Activated naive CD4-positive, alpha-beta T cell treated with anti-CD3 and anti-CD28 coated beads, Interleukin-2, amount 50 U/mL, for 72 hours (primary cell): ENCODE results near the gene XK. TPM values are rescaled to one million over a fixed set of nuclear protein-coding genes. Genes with fewer than 3 reads are reported as not detected.
A peak's percentile ranks its signal among the peaks of the same experiment; 100 is the strongest.

ENCODE experiments used
- ATAC-seq, 2 donors: fragments of 150-1000 bp; cut with Tn5 transposase; 2 replicates each; pipeline ENCODE4 v1.10.0; 2021; ENCODE audit warnings: mild to moderate bottlenecking in 2 of 2, moderate library complexity in 2 of 2
- DNase-seq, 2 donors: peaks; one replicate each; pipeline ENCODE4 v3.0.0; 2021 to 2022; ENCODE audit warnings: low spot score in 2 of 2
- H3K27ac Mint-ChIP-seq, 2 donors: one replicate each; pipeline ENCODE4 v1.8.0; 2022; ENCODE audit warnings: mild to moderate bottlenecking in 2 of 2, mixed read lengths in 2 of 2
- H3K36me3 Mint-ChIP-seq, 2 donors: one replicate each; pipeline ENCODE4 v1.8.0; 2022; ENCODE audit warnings: mixed read lengths in 2 of 2
- H3K9me3 Mint-ChIP-seq, 2 donors: one replicate each; pipeline ENCODE4 v1.8.0; 2022; ENCODE audit warnings: mixed read lengths in 2 of 2
- total RNA-seq, 2 donors: library from RNA; stranded (reverse); gene quantifications; one replicate each; pipeline ENCODE4 v1.2.3, GENCODE V29; 2022

XK gene
- total RNA-seq, 2 donors from 2014 or later = 0.04 TPM; not detected in 1

GRCh38 chrX:37672563-37672962, 13.0 kb upstream of the XK start:
- DNase-seq (no peak), ATAC-seq (no peak)
- H3K27ac Mint-ChIP-seq = no peak overlapping the region
- no peaks in the 10 kb centered on the region for H3K36me3 Mint-ChIP-seq
- no peaks in the 10 kb centered on the region for H3K9me3 Mint-ChIP-seq

GRCh38 chrX:37676811-37677210, 8.8 kb upstream of the XK start:
- no peaks in the 10 kb centered on the region for H3K36me3 Mint-ChIP-seq
- DNase-seq = no peak
- H3K9me3 Mint-ChIP-seq = no peaks in the 10 kb centered on the region
- no peak for ATAC-seq
- H3K27ac Mint-ChIP-seq = no peak overlapping the region

- no peak overlapping the region for H3K27ac Mint-ChIP-seq
- H3K36me3 Mint-ChIP-seq = no peaks in the 10 kb centered on the region
- no peaks in the 10 kb centered on the region for H3K9me3 Mint-ChIP-seq
- no peak for DNase-seq
- ATAC-seq = peak in 1 of 2 donors; percentile 20
Measured at GRCh38 chrX:37677243-37677642, 8.3 kb upstream of the XK start.

- Mint-ChIP-seq H3K36me3 (no peaks in the 10 kb centered on the region), H3K9me3 (no peaks in the 10 kb centered on the region), H3K27ac (no peak overlapping the region)
- peak in 1 of 2 donors; percentile 78 for ATAC-seq
- DNase-seq = no peak
Measured at GRCh38 chrX:37677765-37678164, 7.8 kb upstream of the XK start.

GRCh38 chrX:37678574-37678973, 7.0 kb upstream of the XK start:
- H3K9me3 Mint-ChIP-seq = no peaks in the 10 kb centered on the region
- ATAC-seq = no peak
- DNase-seq = no peak
- no peaks in the 10 kb centered on the region for H3K36me3 Mint-ChIP-seq
- no peak overlapping the region for H3K27ac Mint-ChIP-seq

GRCh38 chrX:37679230-37679629, 6.4 kb upstream of the XK start:
- ATAC-seq = no peak
- no peak for DNase-seq
- no peak overlapping the region for H3K27ac Mint-ChIP-seq
- no peaks in the 10 kb centered on the region for H3K36me3 Mint-ChIP-seq
- no peaks in the 10 kb centered on the region for H3K9me3 Mint-ChIP-seq

- Mint-ChIP-seq H3K27ac (no peak overlapping the region), H3K9me3 (no peaks in the 10 kb centered on the region), H3K36me3 (no peaks in the 10 kb centered on the region)
- ATAC-seq (no peak), DNase-seq (no peak)
Measured at GRCh38 chrX:37679888-37680287, 5.7 kb upstream of the XK start.

GRCh38 chrX:37684426-37684825, 1.2 kb upstream of the XK start:
- H3K27ac Mint-ChIP-seq = no peak overlapping the region
- no peak for ATAC-seq
- H3K9me3 Mint-ChIP-seq = no peaks in the 10 kb centered on the region
- DNase-seq = no peak
- no peaks in the 10 kb centered on the region for H3K36me3 Mint-ChIP-seq

- ATAC-seq (no peak), DNase-seq (no peak)
- no peaks in the 10 kb centered on the region for H3K9me3 Mint-ChIP-seq
- no peak overlapping the region for H3K27ac Mint-ChIP-seq
- no peaks in the 10 kb centered on the region for H3K36me3 Mint-ChIP-seq
Measured at GRCh38 chrX:37684973-37685372, 618 bp upstream of the XK start.

- no peak for DNase-seq
- no peak for ATAC-seq
- H3K27ac Mint-ChIP-seq = no peak overlapping the region
- no peaks in the 10 kb centered on the region for H3K9me3 Mint-ChIP-seq
- no peaks in the 10 kb centered on the region for H3K36me3 Mint-ChIP-seq
Measured at GRCh38 chrX:37686369-37686995, 891 bp downstream of the XK start.

GRCh38 chrX:37686996-37687395, 1.4 kb downstream of the XK start:
- H3K36me3 Mint-ChIP-seq = no peaks in the 10 kb centered on the region
- no peaks in the 10 kb centered on the region for H3K9me3 Mint-ChIP-seq
- DNase-seq (no peak), ATAC-seq (no peak)
- H3K27ac Mint-ChIP-seq = no peak overlapping the region

GRCh38 chrX:37690119-37690518, 4.5 kb downstream of the XK start:
- no peaks in the 10 kb centered on the region for H3K9me3 Mint-ChIP-seq
- DNase-seq = no peak
- H3K36me3 Mint-ChIP-seq = no peaks in the 10 kb centered on the region
- ATAC-seq = no peak
- no peak overlapping the region for H3K27ac Mint-ChIP-seq

GRCh38 chrX:37692918-37693317, 7.3 kb downstream of the XK start:
- Mint-ChIP-seq H3K9me3 (no peaks in the 10 kb centered on the region), H3K36me3 (no peaks in the 10 kb centered on the region), H3K27ac (no peak overlapping the region)
- ATAC-seq (no peak), DNase-seq (no peak)

GRCh38 chrX:37697169-37697760, 11.7 kb downstream of the XK start:
- DNase-seq (no peak), ATAC-seq (no peak)
- Mint-ChIP-seq H3K27ac (no peak overlapping the region), H3K9me3 (no peaks in the 10 kb centered on the region), H3K36me3 (no peaks in the 10 kb centered on the region)

GRCh38 chrX:37701588-37701987, 16.0 kb downstream of the XK start:
- H3K9me3 Mint-ChIP-seq = no peaks in the 10 kb centered on the region
- DNase-seq (no peak), ATAC-seq (no peak)
- no peak overlapping the region for H3K27ac Mint-ChIP-seq
- H3K36me3 Mint-ChIP-seq = no peaks in the 10 kb centered on the region

- no peak for DNase-seq
- Mint-ChIP-seq H3K36me3 (no peaks in the 10 kb centered on the region), H3K27ac (no peak overlapping the region), H3K9me3 (no peaks in the 10 kb centered on the region)
- no peak for ATAC-seq
Measured at GRCh38 chrX:37711991-37712390, 26.4 kb downstream of the XK start.

GRCh38 chrX:37712458-37712857, 26.9 kb downstream of the XK start:
- no peak overlapping the region for H3K27ac Mint-ChIP-seq

GRCh38 chrX:37714479-37714878, 28.9 kb downstream of the XK start:
- peaks cover 4 to 7% of the 10 kb centered on the region in 2 donors for H3K9me3 Mint-ChIP-seq
- H3K27ac Mint-ChIP-seq = no peak overlapping the region
- DNase-seq (no peak), ATAC-seq (no peak)
- H3K36me3 Mint-ChIP-seq = no peaks in the 10 kb centered on the region

More at GRCh38 chrX:37712458-37712857, 26.9 kb downstream of the XK start:
- no peaks in the 10 kb centered on the region for H3K9me3 Mint-ChIP-seq
- ATAC-seq = peak in 1 of 2 donors; percentile 29
- H3K36me3 Mint-ChIP-seq = no peaks in the 10 kb centered on the region
- DNase-seq = no peak
